Measurements from ENCODE around the gene PRKCH. TPM values are rescaled to one million over a fixed set of nuclear protein-coding genes. Genes with fewer than 3 reads are reported as not detected.

PRKCH gene
- polyA plus RNA-seq, 3 donors = 15.9 to 19.4 (median 18.9) TPM

- no peak for DNase-seq (ENCODE audit: extremely low read depth in 1 of 11, low read depth in 9 of 11, low spot score in 4 of 11)
These were observed 9.1 kb downstream of the PRKCH start for GRCh38 chr14:61330511-61330910.

DNA sequence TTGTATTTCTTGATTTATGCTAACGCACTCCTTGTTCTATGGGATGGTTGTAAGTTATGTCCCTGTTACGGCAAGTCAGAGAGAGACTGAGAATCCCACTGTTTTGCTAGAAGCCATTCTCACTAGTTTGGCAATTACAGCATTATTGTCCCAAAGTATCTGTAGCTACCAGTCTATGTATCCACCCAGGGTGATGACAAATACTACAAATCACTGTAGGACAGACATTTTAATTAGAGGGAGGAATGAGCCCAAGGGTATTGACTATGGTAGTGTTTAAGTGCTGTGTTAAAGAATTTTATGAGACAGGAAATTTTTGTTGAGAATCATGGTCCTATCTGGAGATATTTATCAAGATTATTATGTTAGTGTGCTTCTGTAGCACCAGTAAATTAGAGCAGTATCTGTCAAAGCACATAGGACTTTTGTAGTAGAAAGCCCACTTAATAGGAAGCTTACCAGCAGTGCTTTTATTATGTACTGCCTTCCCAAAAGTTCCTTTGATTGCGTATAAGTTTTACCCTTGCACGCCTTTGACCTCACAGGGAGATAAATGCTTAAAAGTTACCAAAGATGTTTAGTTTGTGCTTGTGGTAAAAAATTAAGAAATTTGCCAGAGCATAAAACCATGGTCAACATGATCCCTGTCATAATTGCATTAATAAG is 10.7 kb downstream of the PRKCH start:
- DNase-seq (ENCODE audit: extremely low read depth in 1 of 11, low read depth in 9 of 11, low spot score in 4 of 11) = peak in 1 of 11 donors; percentile 0

DNA sequence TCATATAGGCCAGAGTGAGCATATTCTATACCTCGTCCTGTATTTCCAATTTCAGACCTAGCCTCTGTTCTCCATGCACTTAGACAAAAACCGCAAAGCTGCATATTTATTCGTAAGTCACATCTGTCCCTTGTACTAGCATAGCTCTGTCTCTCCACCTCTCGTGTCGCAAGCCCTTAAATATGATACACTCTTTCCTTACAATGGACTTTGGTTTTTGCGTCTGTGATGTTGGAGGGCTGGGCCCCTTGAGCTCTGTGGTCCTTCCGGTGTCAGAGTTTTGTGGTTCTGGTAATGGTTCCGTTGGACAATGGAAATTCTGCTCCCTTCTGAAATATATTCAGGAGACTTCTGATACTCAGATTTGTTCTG is 11.3 kb downstream of the PRKCH start:
- no peak for DNase-seq (ENCODE audit: extremely low read depth in 1 of 11, low read depth in 9 of 11, low spot score in 4 of 11)

- DNase-seq (ENCODE audit: extremely low read depth in 1 of 11, low read depth in 9 of 11, low spot score in 4 of 11) = no peak
These were observed 11.7 kb downstream of the PRKCH start for GRCh38 chr14:61333087-61333486.

GRCh38 chr14:61334197-61334701 is 12.9 kb downstream of the PRKCH start:
- no peak for DNase-seq (ENCODE audit: extremely low read depth in 1 of 11, low read depth in 9 of 11, low spot score in 4 of 11)

DNA sequence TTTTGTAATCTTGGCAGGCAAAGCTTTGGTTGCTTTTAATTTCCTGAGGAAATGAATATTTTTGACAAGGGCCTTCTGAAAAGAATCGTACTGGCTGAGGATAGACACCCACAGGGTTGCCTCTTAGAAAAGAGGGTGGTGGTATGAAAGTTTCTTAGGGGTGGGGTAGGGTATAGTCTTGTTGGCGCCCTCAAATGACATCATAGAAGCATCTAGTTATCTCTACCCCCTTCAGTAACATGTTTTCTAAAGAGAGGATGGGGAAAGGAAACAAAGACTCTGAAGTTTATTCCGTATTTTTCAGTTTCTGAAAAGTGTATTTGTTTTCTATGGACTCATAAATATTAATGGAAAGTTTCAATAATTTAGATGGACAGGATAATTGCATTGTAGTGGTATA is 13.7 kb downstream of the PRKCH start:
- no peak for DNase-seq (ENCODE audit: extremely low read depth in 1 of 11, low read depth in 9 of 11, low spot score in 4 of 11)

GRCh38 chr14:61335671-61336275 is 14.4 kb downstream of the PRKCH start:
- DNase-seq (ENCODE audit: extremely low read depth in 1 of 11, low read depth in 9 of 11, low spot score in 4 of 11) = no peak

- DNase-seq (ENCODE audit: extremely low read depth in 1 of 11, low read depth in 9 of 11, low spot score in 4 of 11) = no peak
These were observed 16.5 kb downstream of the PRKCH start for GRCh38 chr14:61337893-61338292.

DNA sequence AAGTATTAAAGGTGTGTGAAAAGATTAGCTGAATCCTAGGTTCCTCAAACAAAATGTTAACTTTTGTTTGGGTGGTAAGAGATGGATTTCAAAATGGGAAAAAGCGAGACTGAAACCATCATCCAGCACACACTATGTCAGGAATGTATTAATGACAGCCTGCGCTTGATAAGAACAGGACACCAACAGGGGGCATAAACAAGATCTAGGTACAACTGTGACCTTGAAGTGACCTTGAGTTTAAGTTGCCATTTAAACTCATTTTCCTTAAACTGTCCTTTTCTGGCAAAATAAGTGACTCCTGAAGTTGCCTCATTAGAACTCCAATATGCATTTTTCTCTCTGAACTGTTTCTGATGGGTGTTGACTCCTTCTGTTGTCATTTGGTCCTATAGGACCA is 17.1 kb downstream of the PRKCH start:
- no peak for DNase-seq (ENCODE audit: extremely low read depth in 1 of 11, low read depth in 9 of 11, low spot score in 4 of 11)

DNA sequence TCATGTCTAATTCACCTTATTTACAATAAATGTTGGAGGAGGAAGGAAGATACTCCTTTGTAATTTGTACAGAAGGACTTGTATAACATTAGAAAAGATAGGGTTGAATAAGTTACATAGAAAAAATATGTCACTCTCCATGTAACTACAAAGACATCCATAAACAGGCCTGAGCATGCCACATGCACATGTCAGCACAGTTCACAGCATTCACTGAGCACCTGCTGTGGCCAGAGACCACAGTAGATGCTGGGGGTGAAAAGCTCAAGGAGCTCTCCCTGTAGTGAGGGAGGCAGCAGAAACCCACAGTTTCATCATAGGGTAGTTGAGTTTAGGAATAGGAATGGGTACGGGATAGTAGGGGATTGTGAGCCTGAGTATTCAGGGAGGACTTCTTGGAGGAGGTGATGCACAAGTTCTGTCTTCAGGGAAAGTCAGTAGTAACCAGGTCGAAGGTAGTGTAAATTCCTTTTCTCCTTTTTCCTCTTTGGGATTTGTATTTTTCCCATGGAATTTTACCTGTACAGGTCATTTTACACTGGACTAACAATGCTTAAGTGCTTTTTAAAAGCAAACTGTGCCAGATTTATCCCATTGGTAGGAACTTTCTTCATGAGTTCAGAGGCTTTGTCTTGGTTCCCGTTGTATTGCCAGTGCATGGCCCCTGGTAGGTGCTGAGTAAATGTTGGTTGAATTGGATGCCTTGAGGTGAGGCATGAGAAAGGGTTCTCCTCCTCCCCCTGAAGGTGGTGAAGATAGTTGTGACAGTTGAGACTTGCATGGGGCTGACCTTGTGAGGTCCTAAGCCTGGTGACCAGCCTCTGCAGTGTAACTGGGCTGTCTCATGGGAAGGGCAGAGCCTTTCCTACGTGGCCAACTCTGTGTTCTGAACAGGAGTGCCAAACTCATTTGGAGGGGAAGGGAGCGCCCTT is 20.2 kb downstream of the PRKCH start:
- DNase-seq (ENCODE audit: extremely low read depth in 1 of 11, low read depth in 9 of 11, low spot score in 4 of 11) = no peak

DNA sequence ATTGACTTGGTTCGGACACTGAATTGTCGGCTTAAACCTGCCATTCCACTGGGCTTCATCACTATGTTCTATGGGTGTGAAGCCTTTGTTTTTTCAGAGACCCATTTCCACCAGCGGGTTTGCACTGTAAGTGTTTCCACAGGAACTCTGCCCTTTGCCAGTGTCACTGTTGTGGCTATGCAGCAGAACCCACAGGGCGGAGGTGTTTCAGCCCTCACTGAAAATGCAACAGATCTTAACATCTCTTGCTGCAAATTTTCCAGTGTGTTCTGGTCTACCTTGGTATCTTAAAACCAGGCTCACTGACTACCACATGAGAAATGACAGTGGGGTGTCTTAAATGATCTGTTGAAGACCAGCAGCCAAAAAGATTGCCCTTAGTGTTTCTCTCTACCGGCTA is 21.1 kb downstream of the PRKCH start:
- DNase-seq (ENCODE audit: extremely low read depth in 1 of 11, low read depth in 9 of 11, low spot score in 4 of 11) = no peak

DNA sequence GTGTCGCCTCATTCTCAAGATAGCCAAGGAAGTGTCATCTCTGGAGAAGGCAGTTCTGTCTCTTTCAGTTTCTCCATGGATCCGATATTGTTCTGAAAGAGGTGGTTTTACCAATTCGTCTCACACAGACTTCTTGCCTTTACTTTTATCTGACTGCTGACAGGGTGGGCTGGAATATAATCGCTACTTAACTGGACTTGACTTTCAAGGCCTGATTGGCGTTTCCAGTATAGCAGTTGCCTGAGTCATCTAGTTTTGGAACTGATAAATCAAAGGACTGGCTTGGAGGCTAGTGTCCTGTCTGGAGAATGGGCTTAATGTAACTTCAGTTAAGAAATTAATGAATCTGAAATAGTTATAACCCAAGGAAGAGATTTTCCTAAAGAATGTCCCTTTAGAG is 21.6 kb downstream of the PRKCH start:
- DNase-seq (ENCODE audit: extremely low read depth in 1 of 11, low read depth in 9 of 11, low spot score in 4 of 11) = no peak

- DNase-seq (ENCODE audit: extremely low read depth in 1 of 11, low read depth in 9 of 11, low spot score in 4 of 11) = no peak
These were observed 22.1 kb downstream of the PRKCH start for GRCh38 chr14:61343471-61343870.

DNA sequence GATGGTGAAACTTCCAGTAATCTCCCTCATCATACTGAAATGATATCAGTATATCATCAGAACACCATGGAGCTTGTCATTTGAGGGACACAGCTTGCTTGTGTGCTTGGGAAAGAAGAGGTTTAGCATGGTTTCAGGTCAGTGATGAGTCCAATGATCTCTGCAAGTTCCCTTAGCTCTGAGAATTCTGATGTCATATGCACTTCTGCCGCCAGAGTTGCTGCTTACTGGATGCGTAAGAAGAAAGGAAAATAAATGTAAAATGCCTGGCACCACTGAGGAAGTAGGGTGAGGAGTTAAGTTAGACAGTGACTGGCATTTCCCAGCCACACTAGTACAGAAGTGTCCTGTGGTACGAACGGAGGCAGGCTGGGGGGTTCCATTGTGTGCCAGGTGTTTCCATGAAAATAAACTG is 22.6 kb downstream of the PRKCH start:
- no peak for DNase-seq (ENCODE audit: extremely low read depth in 1 of 11, low read depth in 9 of 11, low spot score in 4 of 11)

GRCh38 chr14:61344437-61345150 is 23.2 kb downstream of the PRKCH start:
- no peak for DNase-seq (ENCODE audit: extremely low read depth in 1 of 11, low read depth in 9 of 11, low spot score in 4 of 11)

DNA sequence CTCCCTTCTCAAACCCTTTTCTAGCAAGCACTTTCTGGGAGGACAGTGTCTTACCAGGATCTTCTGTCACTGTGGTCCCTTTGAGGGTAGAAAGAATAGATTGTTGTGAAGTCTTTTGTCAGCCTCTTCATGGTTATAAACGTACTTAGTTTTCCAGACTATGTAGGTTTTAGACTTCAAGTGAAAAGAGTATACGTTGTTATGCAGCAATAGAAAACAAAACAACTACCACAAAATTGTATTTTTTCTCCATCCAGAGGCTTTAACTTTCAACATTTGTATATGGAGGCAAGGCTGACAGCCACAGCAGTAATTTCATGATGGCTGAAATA is 23.7 kb downstream of the PRKCH start:
- no peak for DNase-seq (ENCODE audit: extremely low read depth in 1 of 11, low read depth in 9 of 11, low spot score in 4 of 11)

DNA sequence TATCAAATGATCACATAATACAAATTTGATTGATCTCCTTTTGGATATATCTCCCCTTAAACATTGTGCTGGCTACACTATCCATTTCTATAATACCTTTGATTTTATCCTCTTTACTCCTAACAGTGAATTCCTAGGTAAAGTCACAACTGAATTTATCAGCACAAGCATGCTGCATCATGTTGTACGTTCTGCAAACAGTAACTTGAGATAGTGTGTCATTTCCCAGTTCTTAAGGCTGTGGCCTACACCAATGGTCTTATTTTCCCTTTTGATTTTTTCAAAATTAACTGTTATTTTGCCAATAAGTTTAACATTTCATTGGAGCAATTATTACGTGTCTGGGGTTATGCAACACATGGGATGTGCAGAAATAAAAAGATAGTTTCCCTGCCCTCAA is 24.8 kb downstream of the PRKCH start:
- no peak for DNase-seq (ENCODE audit: extremely low read depth in 1 of 11, low read depth in 9 of 11, low spot score in 4 of 11)

GRCh38 chr14:61346793-61347192 is 25.4 kb downstream of the PRKCH start:
- DNase-seq (ENCODE audit: extremely low read depth in 1 of 11, low read depth in 9 of 11, low spot score in 4 of 11) = no peak

GRCh38 chr14:61347826-61348443 is 26.6 kb downstream of the PRKCH start:
- DNase-seq (ENCODE audit: extremely low read depth in 1 of 11, low read depth in 9 of 11, low spot score in 4 of 11) = no peak
